Erythroblast (primary cell): ENCODE results near the gene UNG.

Source experiments
- GATA1 ChIP-seq: IDR thresholded peaks from 2 replicates; pipeline ENCODE4 v1.6.1; 2011; ENCODE audit warnings: low read depth, mild to moderate bottlenecking, control low read depth, low read length, moderate library complexity
- POLR2A ChIP-seq: IDR thresholded peaks from 2 replicates; pipeline ENCODE4 v1.6.1; 2011; ENCODE audit warnings: mild to moderate bottlenecking, low read length

GRCh38 chr12:109113661-109114321 lies 16.4 kb downstream of the UNG start:
- TF ChIP-seq POLR2A (no peak), GATA1 (no peak)
